Suprapubic skin (tissue), 4 donors: Measurements from ENCODE around the gene HSP90B1. TPM values are rescaled to one million over a fixed set of nuclear protein-coding genes. Genes with fewer than 3 reads are reported as not detected.

ENCODE experiments used
- DNase-seq, 2 donors: peaks; one replicate each; pipeline ENCODE4 v3.0.0-alpha.2; 2019; ENCODE audit warnings: low spot score in 2 of 2
- H3K27ac ChIP-seq: fragments of 200-600 bp; sonication (generic); one replicate; pipeline ENCODE4 v1.5.1; 2019
- H3K27me3 ChIP-seq: fragments of 200-600 bp; sonication (generic); one replicate; pipeline ENCODE4 v1.5.1; 2019
- H3K36me3 ChIP-seq: fragments of 200-600 bp; sonication (generic); one replicate; pipeline ENCODE4 v1.5.1; 2019
- H3K4me1 ChIP-seq: fragments of 200-600 bp; sonication (generic); one replicate; pipeline ENCODE4 v1.5.1; 2019
- H3K4me3 ChIP-seq: fragments of 200-600 bp; sonication (generic); one replicate; pipeline ENCODE4 v1.5.1; 2019; ENCODE audit warnings: mild to moderate bottlenecking
- H3K9me3 ChIP-seq: fragments of 200-600 bp; sonication (generic); one replicate; pipeline ENCODE4 v1.5.1; 2019
- EP300 ChIP-seq: sonication (generic); formaldehyde crosslinking; IDR thresholded peaks from one replicate; pipeline ENCODE4 v1.6.1; 2017; ENCODE audit warnings: antibody characterized with exemption
- POLR2A ChIP-seq, 2 donors: fragments of 450-650 bp; IDR thresholded peaks; one replicate each; pipeline ENCODE4 v1.6.1; 2017; ENCODE audit warnings: antibody characterized with exemption in 2 of 2, mild to moderate bottlenecking in 2 of 2, moderate library complexity in 2 of 2
- POLR2AphosphoS5 ChIP-seq, 3 donors: sonication (generic); formaldehyde crosslinking; IDR thresholded peaks; one replicate each; pipeline ENCODE4 v1.6.1; 2017; ENCODE audit warnings: antibody characterized with exemption in 3 of 3
- WGBS: methylation state at CpG from one replicate; pipeline ENCODE4 v1.1.5; 2018; 5-methylcytosine and 5-hydroxymethylcytosine counted together
- total RNA-seq, 4 donors: library from RNA; depleted of rRNA; stranded (reverse); fragments of >200 nt; gene quantifications; one replicate each; pipeline ENCODE4 v1.1.0, GENCODE V29; 2016
- TF ChIP-seq, protein P1 (sequence below), 2 donors: fragments of 200-600 bp in 1 of 2; fragments of 450-650 bp in 1 of 2; sonication (generic) in 1 of 2; IDR thresholded peaks; one replicate each; pipeline ENCODE4 v1.5.1; 2016 to 2019; ENCODE audit warnings: antibody characterized with exemption in 2 of 2, mild to moderate bottlenecking in 1 of 2, moderate library complexity in 1 of 2

The HSP90B1 gene
- total RNA-seq, 4 donors from 2014 or later, result 138 to 156 (median 141) TPM

DNA sequence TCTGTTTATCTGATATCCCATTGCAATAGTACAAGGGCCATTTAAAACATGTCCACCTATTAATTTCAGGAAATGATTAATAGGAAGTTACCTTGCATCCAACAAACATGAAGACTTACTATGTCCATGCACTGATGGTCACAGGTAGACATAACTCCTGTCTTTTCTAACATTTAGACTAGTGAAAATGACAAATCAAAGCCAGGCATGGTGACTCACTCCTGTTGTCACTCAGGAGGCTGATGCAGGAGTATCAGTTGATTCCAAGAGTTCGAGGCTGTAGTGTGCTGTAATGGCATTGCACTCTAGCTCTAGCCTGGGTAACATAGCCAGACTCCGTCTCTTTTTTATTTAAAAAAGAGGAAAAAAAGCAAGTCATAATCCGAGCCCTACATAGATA lies 14.8 kb downstream of the HSP90B1 start:
- Histone ChIP-seq H3K4me3 (no peak overlapping the region), H3K27ac (no peak overlapping the region), H3K36me3 (peaks cover 94% of the 10 kb centered on the region), H3K27me3 (no peaks in the 10 kb centered on the region), H3K9me3 (no peaks in the 10 kb centered on the region), H3K4me1 (no peaks in the 10 kb centered on the region)
- WGBS, result 95% methylated on average over 3 of the region's 3 CpGs
- no peak for TF ChIP-seq POLR2A (IDR thresholded peaks at IDR 0.05)
- no peak for DNase-seq

DNA sequence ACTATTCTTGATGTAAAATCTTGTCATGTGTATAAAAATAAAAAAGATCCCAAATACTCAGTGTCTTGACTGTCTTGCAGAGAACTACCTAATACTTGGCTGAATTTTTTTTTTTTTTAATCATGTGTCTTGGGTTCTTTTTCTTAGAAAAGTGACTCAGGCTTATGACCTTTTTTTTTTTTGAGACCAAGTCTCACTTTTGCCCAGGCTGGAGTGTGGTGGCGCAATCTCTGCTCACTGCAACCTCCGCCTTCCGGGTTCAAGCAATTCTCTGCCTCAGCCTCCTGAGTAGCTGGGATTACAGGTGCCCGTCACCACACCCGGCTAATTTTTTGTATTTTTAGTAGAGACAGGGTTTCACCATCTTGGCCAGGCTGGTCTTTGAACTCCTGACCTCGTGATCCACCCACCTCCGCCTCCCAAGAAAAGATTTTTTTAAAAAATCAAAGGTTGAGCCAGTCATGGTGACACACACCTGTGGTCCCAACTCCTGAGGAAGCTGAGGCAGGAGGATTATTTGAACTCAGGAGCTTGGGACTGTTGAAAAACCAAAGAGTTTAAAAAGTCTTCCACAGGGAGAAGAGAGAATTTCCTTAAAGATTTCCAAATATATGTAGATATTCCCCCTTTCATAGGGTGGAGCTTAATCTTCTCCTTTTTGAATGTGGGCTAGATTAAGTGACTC lies 17.8 kb downstream of the HSP90B1 start:
- WGBS, result 85% methylated on average over 7 of the region's 7 CpGs
- H3K4me3 ChIP-seq, result no peak overlapping the region
- H3K4me1 ChIP-seq, result no peaks in the 10 kb centered on the region
- no peak for TF ChIP-seq POLR2AphosphoS5 (IDR thresholded peaks at IDR 0.05)
- TF ChIP-seq EP300, result no peak
- TF ChIP-seq, protein P1, sequence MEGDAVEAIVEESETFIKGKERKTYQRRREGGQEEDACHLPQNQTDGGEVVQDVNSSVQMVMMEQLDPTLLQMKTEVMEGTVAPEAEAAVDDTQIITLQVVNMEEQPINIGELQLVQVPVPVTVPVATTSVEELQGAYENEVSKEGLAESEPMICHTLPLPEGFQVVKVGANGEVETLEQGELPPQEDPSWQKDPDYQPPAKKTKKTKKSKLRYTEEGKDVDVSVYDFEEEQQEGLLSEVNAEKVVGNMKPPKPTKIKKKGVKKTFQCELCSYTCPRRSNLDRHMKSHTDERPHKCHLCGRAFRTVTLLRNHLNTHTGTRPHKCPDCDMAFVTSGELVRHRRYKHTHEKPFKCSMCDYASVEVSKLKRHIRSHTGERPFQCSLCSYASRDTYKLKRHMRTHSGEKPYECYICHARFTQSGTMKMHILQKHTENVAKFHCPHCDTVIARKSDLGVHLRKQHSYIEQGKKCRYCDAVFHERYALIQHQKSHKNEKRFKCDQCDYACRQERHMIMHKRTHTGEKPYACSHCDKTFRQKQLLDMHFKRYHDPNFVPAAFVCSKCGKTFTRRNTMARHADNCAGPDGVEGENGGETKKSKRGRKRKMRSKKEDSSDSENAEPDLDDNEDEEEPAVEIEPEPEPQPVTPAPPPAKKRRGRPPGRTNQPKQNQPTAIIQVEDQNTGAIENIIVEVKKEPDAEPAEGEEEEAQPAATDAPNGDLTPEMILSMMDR (IDR thresholded peaks at IDR 0.05), result no peak
- TF ChIP-seq POLR2A (IDR thresholded peaks at IDR 0.05), result no peak
- no peaks in the 10 kb centered on the region for H3K9me3 ChIP-seq
- no peak for DNase-seq
- no peak overlapping the region for H3K27ac ChIP-seq
- H3K36me3 ChIP-seq, result peaks cover 94% of the 10 kb centered on the region
- H3K27me3 ChIP-seq, result no peaks in the 10 kb centered on the region

DNA sequence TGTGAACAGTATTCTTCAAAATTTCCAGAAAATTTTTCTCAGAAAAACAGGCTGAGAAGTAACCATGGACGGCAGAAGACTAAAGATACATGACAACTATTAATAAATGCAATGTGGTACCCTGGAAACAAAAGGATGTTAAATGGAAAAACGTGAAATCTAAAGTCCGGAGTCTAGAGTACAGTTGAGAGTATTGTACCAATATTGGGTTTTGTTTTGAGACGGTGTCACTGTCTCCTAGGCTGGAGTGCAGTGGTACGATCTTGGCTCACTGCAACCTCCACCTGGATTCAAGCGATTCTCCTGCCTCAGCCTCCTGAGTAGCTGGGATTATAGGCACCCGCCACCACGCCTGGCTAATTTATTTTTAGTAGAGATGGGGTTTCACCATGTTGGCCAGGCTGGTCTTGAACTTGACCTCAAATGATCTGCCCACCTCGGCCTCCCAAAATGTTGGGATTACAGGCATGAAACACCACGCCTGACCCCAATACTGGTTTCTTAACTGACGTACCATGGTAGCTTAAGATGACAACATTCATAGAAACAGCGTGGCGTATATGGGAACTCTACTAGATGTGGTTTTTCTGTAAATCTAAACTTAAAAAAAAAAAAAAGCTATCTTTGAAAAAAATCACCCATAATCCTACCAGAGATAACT lies 18.7 kb downstream of the HSP90B1 start:
- Histone ChIP-seq H3K9me3 (no peaks in the 10 kb centered on the region), H3K36me3 (peaks cover 94% of the 10 kb centered on the region), H3K4me1 (no peaks in the 10 kb centered on the region), H3K27me3 (no peaks in the 10 kb centered on the region), H3K27ac (no peak overlapping the region), H3K4me3 (no peak overlapping the region)
- WGBS, result 85% methylated on average over 13 of the region's 13 CpGs
- TF ChIP-seq POLR2AphosphoS5 (IDR thresholded peaks at IDR 0.05) (no peak), POLR2A (IDR thresholded peaks at IDR 0.05) (no peak), EP300 (no peak)
- TF ChIP-seq, protein P1 (IDR thresholded peaks at IDR 0.05), result no peak
- no peak for DNase-seq

DNA sequence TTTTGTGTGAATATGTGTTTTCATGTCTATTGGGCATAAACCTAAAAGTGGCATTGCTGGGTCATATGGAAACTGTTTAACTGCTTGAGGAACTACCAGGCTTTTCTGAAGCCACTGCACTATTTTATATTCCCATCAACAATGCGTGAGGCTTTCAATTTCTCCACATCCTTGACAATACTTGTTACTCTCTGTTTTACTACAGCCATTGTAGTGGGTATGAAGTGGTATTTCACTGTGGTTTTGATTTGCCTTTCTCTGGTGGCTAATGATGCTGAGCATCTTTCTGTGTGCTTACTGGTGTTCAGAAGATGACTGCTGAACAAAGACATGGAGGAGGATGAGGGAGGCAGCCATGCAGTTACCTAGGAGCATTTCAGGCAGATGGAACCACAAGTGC lies 22.3 kb downstream of the HSP90B1 start:
- H3K9me3 ChIP-seq, result no peaks in the 10 kb centered on the region
- no peak overlapping the region for H3K27ac ChIP-seq
- no peaks in the 10 kb centered on the region for H3K27me3 ChIP-seq
- TF ChIP-seq EP300 (no peak), POLR2AphosphoS5 (IDR thresholded peaks at IDR 0.05) (no peak), POLR2A (IDR thresholded peaks at IDR 0.05) (no peak)
- TF ChIP-seq, protein P1 (IDR thresholded peaks at IDR 0.05), result no peak
- WGBS, result 92% methylated on average over 1 of the region's 1 CpG
- peaks cover 18% of the 10 kb centered on the region for H3K4me1 ChIP-seq
- no peak for DNase-seq
- H3K36me3 ChIP-seq, result peaks cover 67% of the 10 kb centered on the region
- H3K4me3 ChIP-seq, result no peak overlapping the region

DNA sequence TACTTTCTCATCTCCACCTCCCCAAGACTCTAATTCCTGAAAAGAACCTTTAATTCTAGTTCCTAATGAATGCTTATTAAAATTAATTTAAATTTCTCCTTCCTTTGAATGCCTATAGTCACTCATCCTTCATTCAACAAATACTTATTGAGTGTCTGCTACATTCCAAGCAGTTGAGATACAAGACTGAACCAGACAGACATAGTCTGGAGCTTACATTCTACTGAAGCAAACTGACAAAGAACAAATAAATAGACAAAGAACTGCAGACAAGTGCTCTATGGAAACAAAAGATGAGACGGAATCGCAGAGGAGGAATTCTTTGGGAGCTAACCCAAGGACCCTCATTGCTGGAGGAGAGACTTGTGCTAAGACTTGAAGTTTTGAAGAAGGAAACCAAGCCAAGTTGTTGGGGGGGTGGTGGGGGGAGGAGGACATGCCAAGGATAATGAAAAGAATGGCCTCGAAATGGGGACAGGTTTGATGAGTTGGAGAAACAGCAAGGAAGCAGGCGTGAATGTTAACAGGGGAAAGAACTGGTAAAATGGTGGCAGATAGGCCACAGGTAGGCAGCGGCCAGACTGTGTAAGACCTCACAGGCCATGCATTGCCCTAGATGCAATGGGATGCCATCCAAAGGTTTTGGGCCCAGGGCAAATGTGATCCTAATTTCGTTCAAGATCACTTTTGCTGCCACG lies 25.8 kb downstream of the HSP90B1 start:
- H3K36me3 ChIP-seq, result peaks cover 34% of the 10 kb centered on the region
- no peaks in the 10 kb centered on the region for H3K27me3 ChIP-seq
- TF ChIP-seq, protein P1 (IDR thresholded peaks at IDR 0.05), result no peak
- DNase-seq, result no peak
- H3K27ac ChIP-seq, result peak overlapping the region; percentile 87
- no peaks in the 10 kb centered on the region for H3K9me3 ChIP-seq
- peaks cover 20% of the 10 kb centered on the region for H3K4me1 ChIP-seq
- WGBS, result 25% methylated on average over 7 of the region's 7 CpGs
- peak overlapping the region; percentile 79 for H3K4me3 ChIP-seq
